IMR-90 (cell line): Measurements from ENCODE around the gene ZGLP1. TPM values are rescaled to one million over a fixed set of nuclear protein-coding genes. Genes with fewer than 3 reads are reported as not detected.

ENCODE experiments used
- ATAC-seq: fragments of 200-7000 bp; cut with Tn5 transposase; 2 replicates; pipeline ENCODE4 v1.9.1; 2020; ENCODE audit warnings: low read depth, mild to moderate bottlenecking, moderate library complexity
- BruUV-seq: library from RNA; stranded (reverse); fragments of 400-500 nt; replicated peaks from 2 replicates; lab custom pipeline; 2021; lab: Mats Ljungman, UMichigan
- CTCF ChIA-PET: fragments of 300-600 bp; formaldehyde crosslinking; extraction: SDS; loops from one replicate; lab custom pipeline; 2021; ENCODE audit warnings: antibody characterized with exemption; lab: Yijun Ruan, JAX
- POLR2A ChIA-PET: fragments of 300-600 bp; sonication (Branson Sonifier 250); formaldehyde crosslinking; loops from one replicate; lab custom pipeline; 2022; ENCODE audit warnings: antibody characterized with exemption; ENCODE audit not compliant: unreplicated experiment; lab: Charles Lee
- DNase-seq: peaks from one replicate; pipeline ENCODE4 v3.0.0; 2013
- H2AFZ ChIP-seq: replicated peaks from 2 replicates; pipeline ENCODE3; 2013; ENCODE audit warnings: low read length, mild to moderate bottlenecking; ENCODE audit not compliant: poor library complexity
- H2AK5ac ChIP-seq: 2 replicates; pipeline ENCODE4 v1.6.1; 2013; ENCODE audit warnings: low read depth, low read length, inconsistent platforms
- H2AK9ac ChIP-seq: replicated peaks from 2 replicates; pipeline ENCODE3; 2013; ENCODE audit warnings: mild to moderate bottlenecking, low read depth, low read length, moderate library complexity; ENCODE audit not compliant: poor library complexity
- H2BK120ac ChIP-seq: 2 replicates; pipeline ENCODE4 v1.6.1; 2013; ENCODE audit warnings: low read depth, low read length, inconsistent platforms
- H2BK15ac ChIP-seq: 3 replicates; pipeline ENCODE4 v1.6.1; 2013; ENCODE audit warnings: low read depth, low read length, inconsistent platforms
- H2BK20ac ChIP-seq: 2 replicates; pipeline ENCODE4 v1.6.1; 2013; ENCODE audit warnings: low read depth, mild to moderate bottlenecking, inconsistent platforms, low read length, moderate library complexity
- H2BK5ac ChIP-seq: 2 replicates; pipeline ENCODE4 v1.6.1; 2013; ENCODE audit warnings: mild to moderate bottlenecking, low read depth, low read length, inconsistent platforms; ENCODE audit not compliant: poor library complexity, severe bottlenecking
- H3K14ac ChIP-seq: replicated peaks from 2 replicates; pipeline ENCODE4 v1.6.1; 2013; ENCODE audit warnings: low read depth, low read length, inconsistent platforms
- H3K18ac ChIP-seq: 2 replicates; pipeline ENCODE4 v1.6.1; 2013; ENCODE audit warnings: low read depth, low read length, control low read depth
- H3K23ac ChIP-seq: 2 replicates; pipeline ENCODE4 v1.6.1; 2013; ENCODE audit warnings: low read depth, low read length, inconsistent platforms
- H3K27ac ChIP-seq: 2 replicates; pipeline ENCODE4 v1.5.1; 2013; ENCODE audit warnings: mild to moderate bottlenecking, control low read depth, low read length; ENCODE audit not compliant: insufficient read depth
- H3K27me3 ChIP-seq: 2 replicates; pipeline ENCODE4 v1.6.1; 2013; ENCODE audit warnings: low read length; ENCODE audit not compliant: control insufficient read depth, insufficient read depth
- H3K36me3 ChIP-seq: 2 replicates; pipeline ENCODE4 v1.6.1; 2013; ENCODE audit warnings: low read length, mixed read lengths; ENCODE audit not compliant: control insufficient read depth, insufficient read depth
- H3K4ac ChIP-seq: 2 replicates; pipeline ENCODE4 v1.6.1; 2013; ENCODE audit warnings: low read depth, low read length, inconsistent platforms
- H3K4me1 ChIP-seq: 2 replicates; pipeline ENCODE4 v1.6.1; 2013; ENCODE audit warnings: low read length, mixed read lengths; ENCODE audit not compliant: control insufficient read depth, insufficient read depth
- H3K4me2 ChIP-seq: 2 replicates; pipeline ENCODE4 v1.6.1; 2013; ENCODE audit warnings: low read depth, mild to moderate bottlenecking, control low read depth, low read length, moderate library complexity
- H3K4me3 ChIP-seq: 2 replicates; pipeline ENCODE4 v1.5.1; 2013; ENCODE audit warnings: low read depth, mild to moderate bottlenecking, control low read depth, low read length, moderate library complexity; ENCODE audit not compliant: insufficient read depth
- H3K56ac ChIP-seq: 2 replicates; pipeline ENCODE4 v1.6.1; 2013; ENCODE audit warnings: low read length, inconsistent platforms; ENCODE audit not compliant: insufficient read depth; ENCODE audit errors: extremely low read depth
- H3K79me1 ChIP-seq, 2 experiments: 2 replicates each; pipeline ENCODE4 v1.6.1; 2013; ENCODE audit warnings: low read length in 2 of 2, inconsistent platforms in 1 of 2, low read depth in 1 of 2
- H3K9ac ChIP-seq: 2 replicates; pipeline ENCODE4 v1.6.1; 2013; ENCODE audit warnings: low read depth, low read length, control low read depth
- H3K9me1 ChIP-seq: 2 replicates; pipeline ENCODE4 v1.6.1; 2013; ENCODE audit warnings: low read length, inconsistent platforms; ENCODE audit not compliant: insufficient read depth
- H3K9me3 ChIP-seq: 2 replicates; pipeline ENCODE4 v1.6.1; 2013; ENCODE audit warnings: low read length; ENCODE audit not compliant: control insufficient read depth, insufficient read depth
- H4K20me1 ChIP-seq: 2 replicates; pipeline ENCODE4 v1.6.1; 2013; ENCODE audit warnings: low read length, inconsistent platforms; ENCODE audit not compliant: insufficient read depth
- H4K5ac ChIP-seq: 2 replicates; pipeline ENCODE4 v1.6.1; 2013; ENCODE audit warnings: mild to moderate bottlenecking, low read depth, low read length, control low read depth
- H4K8ac ChIP-seq, 2 experiments: 2 replicates each; pipeline ENCODE4 v1.6.1; 2013; ENCODE audit warnings: low read depth in 2 of 2, low read length in 2 of 2, control low read depth in 1 of 2, inconsistent platforms in 1 of 2
- H4K91ac ChIP-seq: 2 replicates; pipeline ENCODE4 v1.6.1; 2013; ENCODE audit warnings: low read depth, low read length, inconsistent platforms; ENCODE audit not compliant: insufficient read depth
- RFX5 ChIP-seq: IDR thresholded peaks from 2 replicates; pipeline ENCODE4 v1.8.0; 2012; ENCODE audit warnings: low read depth, mild to moderate bottlenecking, low read length, moderate library complexity
- WGBS, 2 experiments: methylation state at CpG; one replicate each; pipeline versions ENCODE4 v1.1.5 to v1.1.7; 2013; ENCODE audit warnings: missing lambda C conversion rate in 2 of 2; ENCODE audit not compliant: insufficient read length in 1 of 2; ENCODE audit errors: extremely low coverage in 2 of 2; 5-methylcytosine and 5-hydroxymethylcytosine counted together
- dilution Hi-C: fragments of 300-500 bp; cut with HindIII; formaldehyde crosslinking; loops from one replicate; pipeline ENCODE4 v1.14.3; 2018; ENCODE audit warnings: low sequenced_read_pairs; ENCODE audit not compliant: unreplicated experiment
- in situ Hi-C: fragments of 300-500 bp; cut with MboI; formaldehyde crosslinking; loops from 3 replicates; pipeline ENCODE4 v1.14.3; 2019; ENCODE audit warnings: low sequenced_read_pairs, inconsistent platforms, mixed read lengths
- intact Hi-C: fragments of 100-400 bp; cut with micrococcal nuclease; formaldehyde crosslinking; loops from 2 replicates; pipeline ENCODE4 v1.10.0; 2022
- polyA plus RNA-seq, 3 experiments: library from polyadenylated mRNA; depleted of rRNA; stranded (reverse); fragments of >200 nt; gene quantifications; 2 replicates each; pipeline ENCODE4 v1.2.3, GENCODE V29; 2012; ENCODE audit warnings: low replicate concordance in 1 of 3
- total RNA-seq: library from RNA; depleted of rRNA; stranded (reverse); fragments of >200 nt; gene quantifications from 2 replicates; pipeline ENCODE4 v1.2.3, GENCODE V29; 2012

ZGLP1 gene
- total and polyA plus RNA-seq, 2 of the 4 experiments (the other 2 are of a cell fraction), result 0.54 to 3.1 TPM

- Histone ChIP-seq H3K79me1 (peaks cover 3 to 4% of the 10 kb centered on the region in 2 experiments; a peak in 2 of 4 replicates), H2BK5ac (no peak overlapping the region), H4K20me1 (no peaks in the 10 kb centered on the region), H3K14ac (no peak overlapping the region), H3K4me2 (no peak overlapping the region), H2AFZ (no peak overlapping the region), H4K91ac (no peak overlapping the region), H3K23ac (no peak overlapping the region), H3K4me1 (no peaks in the 10 kb centered on the region), H2AK5ac (no peak overlapping the region), H2AK9ac (peak overlapping the region; percentile 70), H3K9me3 (no peaks in the 10 kb centered on the region), H2BK20ac (no peak overlapping the region), H3K4ac (no peak overlapping the region), H3K36me3 (peaks cover 30% of the 10 kb centered on the region), H3K27me3 (no peaks in the 10 kb centered on the region), H3K18ac (no peak overlapping the region), H4K5ac (no peak overlapping the region), H4K8ac (no peak overlapping the region), H3K4me3 (no peak overlapping the region), H3K9me1 (no peaks in the 10 kb centered on the region), H3K56ac (no peak overlapping the region), H2BK15ac (no peak overlapping the region), H2BK120ac (no peak overlapping the region), H3K9ac (no peak overlapping the region), H3K27ac (no peak overlapping the region)
- CTCF ChIA-PET, result interaction anchor here (0.6 to 2.5 kb wide), 4 partner anchors 10 to 329 kb away, joined by 4 to 9 read pairs (median 6); no protein-coding TSS in a partner anchor
- intact Hi-C loops, result no loop called here
- ATAC-seq (no peak), DNase-seq (no peak)
- no peak for TF ChIP-seq RFX5
- no TSS peak for BruUV-seq
- in situ Hi-C loops, result loop anchor here (5.0 kb wide), 1 partner anchor 127 kb away; no protein-coding TSS in a partner anchor
- POLR2A ChIA-PET, result no interaction called here
- dilution Hi-C loops, result no loop called here
- 100% methylated on average over 1 of the region's 8 CpGs; no CpG with 5 or more reads in 1 of the 2 experiments for WGBS, 2 experiments
Observed at GRCh38 chr19:10260141-10260584, 49.5 kb downstream of the ZGLP1 start.
